Thyroid gland (tissue), 4 donors: ENCODE results near the gene SREBF2. TPM values are rescaled to one million over a fixed set of nuclear protein-coding genes. Genes with fewer than 3 reads are reported as not detected.

Source experiments
- DNase-seq, 2 donors: peaks; one replicate each; pipeline ENCODE4 v3.0.0-alpha.2; 2019
- H3K27ac ChIP-seq, 3 donors: fragments of 200-600 bp; sonication (generic); 1 replicate in 2 of 3; 2 replicates in 1 of 3; pipeline ENCODE4 v1.5.1; 2016 to 2019; ENCODE audit warnings: mild to moderate bottlenecking in 1 of 3, moderate library complexity in 1 of 3
- H3K27me3 ChIP-seq: fragments of 200-600 bp; sonication (generic); one replicate; pipeline ENCODE4 v1.5.1; 2019
- H3K36me3 ChIP-seq, 2 donors: fragments of 200-600 bp; sonication (generic); one replicate each; pipeline ENCODE4 v1.5.1; 2016 to 2019
- H3K4me1 ChIP-seq, 2 donors: fragments of 200-600 bp; sonication (generic); one replicate each; pipeline ENCODE4 v1.5.1; 2017 to 2019
- H3K4me3 ChIP-seq, 3 donors: fragments of 200-600 bp; sonication (generic); replicated peaks in 1 of 3; 1 replicate in 2 of 3; 2 replicates in 1 of 3; pipeline ENCODE4 v1.5.1; 2016; ENCODE audit warnings: mild to moderate bottlenecking in 1 of 3
- H3K9me3 ChIP-seq: fragments of 200-600 bp; sonication (generic); one replicate; pipeline ENCODE4 v1.5.1; 2017
- POLR2A ChIP-seq, 2 donors: fragments of 450-650 bp; IDR thresholded peaks; one replicate each; pipeline ENCODE4 v1.6.1; 2017; ENCODE audit warnings: antibody characterized with exemption in 2 of 2, mild to moderate bottlenecking in 2 of 2, moderate library complexity in 1 of 2
- WGBS, 2 donors: methylation state at CpG; one replicate each; pipeline ENCODE4 v1.1.5; 2017; 5-methylcytosine and 5-hydroxymethylcytosine counted together
- intact Hi-C: fragments of 100-400 bp; cut with DNase I; formaldehyde crosslinking; loops from one replicate; pipeline ENCODE4 v1.15.1; 2023
- total RNA-seq, 4 donors: library from RNA; depleted of rRNA; stranded (reverse); fragments of >200 nt; gene quantifications; one replicate each; pipeline ENCODE4 v1.2.3, GENCODE V29; 2016
- TF ChIP-seq, protein P1 (sequence below), 6 experiments: fragments of 200-600 bp in 3 of 6; fragments of 450-650 bp in 3 of 6; sonication (generic) in 3 of 6; IDR thresholded peaks; one replicate each; pipeline ENCODE4 v1.5.1; 2016 to 2019; ENCODE audit warnings: antibody characterized with exemption in 6 of 6, mild to moderate bottlenecking in 2 of 6, inconsistent platforms in 1 of 6, moderate library complexity in 1 of 6

The SREBF2 gene
- total RNA-seq, 4 donors from 2014 or later: 34.4 to 91.8 (median 63.7) TPM

- Histone ChIP-seq H3K27me3 (no peaks in the 10 kb centered on the region), H3K4me3 (no peak overlapping the region), H3K4me1 (no peaks in the 10 kb centered on the region), H3K9me3 (no peaks in the 10 kb centered on the region), H3K36me3 (peaks cover 55 to 60% of the 10 kb centered on the region in 2 donors), H3K27ac (no peak overlapping the region)
- 92 to 98% methylated on average over 2 to 7 of the region's 8 CpGs for WGBS, 2 donors
- DNase-seq: no peak
- no peak for TF ChIP-seq POLR2A (IDR thresholded peaks at IDR 0.05)
- TF ChIP-seq, protein P1, sequence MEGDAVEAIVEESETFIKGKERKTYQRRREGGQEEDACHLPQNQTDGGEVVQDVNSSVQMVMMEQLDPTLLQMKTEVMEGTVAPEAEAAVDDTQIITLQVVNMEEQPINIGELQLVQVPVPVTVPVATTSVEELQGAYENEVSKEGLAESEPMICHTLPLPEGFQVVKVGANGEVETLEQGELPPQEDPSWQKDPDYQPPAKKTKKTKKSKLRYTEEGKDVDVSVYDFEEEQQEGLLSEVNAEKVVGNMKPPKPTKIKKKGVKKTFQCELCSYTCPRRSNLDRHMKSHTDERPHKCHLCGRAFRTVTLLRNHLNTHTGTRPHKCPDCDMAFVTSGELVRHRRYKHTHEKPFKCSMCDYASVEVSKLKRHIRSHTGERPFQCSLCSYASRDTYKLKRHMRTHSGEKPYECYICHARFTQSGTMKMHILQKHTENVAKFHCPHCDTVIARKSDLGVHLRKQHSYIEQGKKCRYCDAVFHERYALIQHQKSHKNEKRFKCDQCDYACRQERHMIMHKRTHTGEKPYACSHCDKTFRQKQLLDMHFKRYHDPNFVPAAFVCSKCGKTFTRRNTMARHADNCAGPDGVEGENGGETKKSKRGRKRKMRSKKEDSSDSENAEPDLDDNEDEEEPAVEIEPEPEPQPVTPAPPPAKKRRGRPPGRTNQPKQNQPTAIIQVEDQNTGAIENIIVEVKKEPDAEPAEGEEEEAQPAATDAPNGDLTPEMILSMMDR (IDR thresholded peaks at IDR 0.05): no peak
- intact Hi-C loops: no loop called here
Observed at GRCh38 chr22:41900652-41901312, 67.9 kb downstream of the SREBF2 start.

DNA sequence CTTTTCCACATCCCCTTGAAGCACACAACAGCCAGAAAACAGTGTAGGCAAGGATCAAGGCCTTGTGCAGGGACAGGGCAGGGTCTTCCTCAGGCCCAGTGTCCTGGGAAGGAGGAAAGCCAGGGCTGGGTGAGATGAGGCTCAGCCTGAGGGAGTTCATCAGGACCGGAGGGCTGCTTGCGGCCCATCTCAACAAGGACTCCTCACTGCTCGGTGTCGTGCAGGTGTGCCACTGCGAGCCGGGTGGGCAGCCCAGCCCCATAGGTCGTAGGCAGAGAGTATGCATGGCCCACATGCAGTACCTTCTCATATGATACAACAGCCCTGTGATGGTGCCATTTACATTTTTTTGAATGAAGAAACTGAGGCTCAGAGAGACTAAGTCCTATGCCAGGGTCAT lies 69.1 kb downstream of the SREBF2 start:
- H3K4me3 ChIP-seq: no peak overlapping the region
- H3K27ac ChIP-seq: no peak overlapping the region
- H3K27me3 ChIP-seq: no peaks in the 10 kb centered on the region
- TF ChIP-seq, protein P1 (IDR thresholded peaks at IDR 0.05): no peak
- TF ChIP-seq POLR2A (IDR thresholded peaks at IDR 0.05): no peak
- 94 to 95% methylated on average over 4 to 7 of the region's 7 CpGs for WGBS, 2 donors
- peaks cover 49 to 52% of the 10 kb centered on the region in 2 donors for H3K36me3 ChIP-seq
- intact Hi-C loops: no loop called here
- H3K4me1 ChIP-seq: no peaks in the 10 kb centered on the region
- H3K9me3 ChIP-seq: no peaks in the 10 kb centered on the region
- DNase-seq: no peak

GRCh38 chr22:41902932-41903421 lies 70.1 kb downstream of the SREBF2 start:
- Histone ChIP-seq H3K27ac (no peak overlapping the region), H3K4me3 (no peak overlapping the region), H3K4me1 (no peaks in the 10 kb centered on the region), H3K27me3 (no peaks in the 10 kb centered on the region), H3K36me3 (peaks cover 41 to 45% of the 10 kb centered on the region in 2 donors), H3K9me3 (no peaks in the 10 kb centered on the region)
- intact Hi-C loops: no loop called here
- peak; percentile 15 to 27 for DNase-seq
- 92 to 93% methylated on average over 4 to 8 of the region's 15 CpGs for WGBS, 2 donors
- no peak for TF ChIP-seq POLR2A (IDR thresholded peaks at IDR 0.05)
- TF ChIP-seq, protein P1 (IDR thresholded peaks at IDR 0.05): no peak

- TF ChIP-seq, protein P1 (IDR thresholded peaks at IDR 0.05): no peak
- no peak for TF ChIP-seq POLR2A (IDR thresholded peaks at IDR 0.05)
- WGBS, 2 donors: 96 to 100% methylated on average over 17 to 20 of the region's 24 CpGs
- no peak overlapping the region for H3K4me3 ChIP-seq
- peaks cover 38 to 41% of the 10 kb centered on the region in 2 donors for H3K36me3 ChIP-seq
- no peaks in the 10 kb centered on the region for H3K27me3 ChIP-seq
- H3K9me3 ChIP-seq: no peaks in the 10 kb centered on the region
- DNase-seq: no peak
- H3K27ac ChIP-seq: no peak overlapping the region
- peaks cover 0 to 2% of the 10 kb centered on the region in 2 donors for H3K4me1 ChIP-seq
- intact Hi-C loops: no loop called here
Observed at GRCh38 chr22:41904450-41905410, 71.8 kb downstream of the SREBF2 start.
